Cardiac fibroblast (primary cell): Measurements from ENCODE around the gene FLNA.
"Not testable (repeated sequence)": the region's sequence is repeated elsewhere in the genome, so short reads cannot be mapped to it uniquely, and the experiment has no call there.

ENCODE experiments used
- DNase-seq, 2 donors: peaks; one replicate each; pipeline versions ENCODE4 v3.0.0 to v3.0.0-alpha.2; 2010; ENCODE audit warnings: low read depth in 2 of 2
- H3K4me3 ChIP-seq, 2 donors: replicated peaks in 1 of 2; 1 replicate in 1 of 2; 2 replicates in 1 of 2; pipeline ENCODE4 v1.5.1; 2011; ENCODE audit warnings: low read depth in 2 of 2, low read length in 2 of 2, mild to moderate bottlenecking in 2 of 2, moderate library complexity in 1 of 2
- TF ChIP-seq, protein P1 (sequence below): IDR thresholded peaks from one replicate; pipeline ENCODE4 v1.5.1; 2011; ENCODE audit warnings: low read depth, mild to moderate bottlenecking, low read length, inconsistent platforms

FLNA gene

DNA sequence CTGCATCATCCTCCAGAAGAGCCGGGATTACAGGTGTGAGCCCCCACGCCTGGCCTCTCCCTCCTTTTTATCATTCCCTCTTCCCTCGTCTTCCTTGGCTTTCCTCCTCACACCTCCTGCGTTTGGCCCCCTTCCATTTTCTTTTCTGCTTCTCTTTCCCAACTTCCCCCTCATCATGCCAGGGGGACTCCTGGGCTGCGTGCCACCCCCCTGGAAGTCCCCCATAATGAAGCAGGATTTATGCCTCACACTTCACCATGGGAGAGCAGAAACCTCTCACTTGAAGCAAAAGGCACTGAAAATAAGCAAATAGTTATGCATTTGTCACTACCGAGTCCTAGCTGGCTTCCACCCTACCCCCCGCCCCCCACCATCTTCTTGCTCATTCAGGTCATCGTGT is 71.0 kb downstream of the FLNA start:
- H3K4me3 ChIP-seq: no peak overlapping the region
- DNase-seq: no peak
- TF ChIP-seq, protein P1, sequence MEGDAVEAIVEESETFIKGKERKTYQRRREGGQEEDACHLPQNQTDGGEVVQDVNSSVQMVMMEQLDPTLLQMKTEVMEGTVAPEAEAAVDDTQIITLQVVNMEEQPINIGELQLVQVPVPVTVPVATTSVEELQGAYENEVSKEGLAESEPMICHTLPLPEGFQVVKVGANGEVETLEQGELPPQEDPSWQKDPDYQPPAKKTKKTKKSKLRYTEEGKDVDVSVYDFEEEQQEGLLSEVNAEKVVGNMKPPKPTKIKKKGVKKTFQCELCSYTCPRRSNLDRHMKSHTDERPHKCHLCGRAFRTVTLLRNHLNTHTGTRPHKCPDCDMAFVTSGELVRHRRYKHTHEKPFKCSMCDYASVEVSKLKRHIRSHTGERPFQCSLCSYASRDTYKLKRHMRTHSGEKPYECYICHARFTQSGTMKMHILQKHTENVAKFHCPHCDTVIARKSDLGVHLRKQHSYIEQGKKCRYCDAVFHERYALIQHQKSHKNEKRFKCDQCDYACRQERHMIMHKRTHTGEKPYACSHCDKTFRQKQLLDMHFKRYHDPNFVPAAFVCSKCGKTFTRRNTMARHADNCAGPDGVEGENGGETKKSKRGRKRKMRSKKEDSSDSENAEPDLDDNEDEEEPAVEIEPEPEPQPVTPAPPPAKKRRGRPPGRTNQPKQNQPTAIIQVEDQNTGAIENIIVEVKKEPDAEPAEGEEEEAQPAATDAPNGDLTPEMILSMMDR: no peak

DNA sequence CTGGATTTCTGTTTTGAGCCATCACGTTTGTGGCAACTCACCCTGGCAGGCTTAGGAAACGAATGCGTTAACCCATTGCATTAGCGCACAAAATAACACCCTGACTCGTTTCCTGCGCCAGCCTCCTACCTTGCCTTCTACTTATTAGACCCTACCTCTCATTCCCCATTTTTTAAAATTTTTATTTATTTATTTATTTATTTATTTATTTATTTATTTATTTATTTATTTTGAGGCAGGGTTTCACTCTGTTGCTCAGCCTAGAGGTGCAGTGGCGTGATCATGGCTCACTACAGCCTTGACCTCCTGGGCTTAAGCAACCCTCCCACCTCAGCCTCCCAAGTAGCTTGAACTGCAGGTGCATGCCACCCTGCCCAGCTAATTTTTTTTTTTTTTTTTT is 71.4 kb downstream of the FLNA start:
- DNase-seq, H3K4me3 ChIP-seq: not testable (repeated sequence)

DNA sequence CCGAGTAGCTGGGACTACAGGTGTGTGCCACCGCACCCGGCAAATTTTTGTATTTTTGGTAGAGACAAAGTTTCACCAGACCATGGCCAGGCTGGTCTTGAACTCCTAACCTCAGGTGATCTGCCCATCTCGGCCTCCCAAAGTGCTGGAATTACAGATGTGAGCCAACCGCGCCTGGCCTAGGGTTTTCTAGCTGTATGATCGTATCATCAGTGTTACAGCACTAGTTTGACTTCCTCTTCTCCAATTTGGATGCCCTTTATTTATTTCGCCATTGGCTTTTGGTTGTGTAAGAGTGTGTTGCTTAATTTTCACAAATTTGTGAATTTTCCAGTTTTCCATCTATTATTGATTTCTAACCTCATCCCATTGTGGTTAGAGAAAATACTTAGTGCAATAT is 73.6 kb downstream of the FLNA start:
- DNase-seq: no peak
- TF ChIP-seq, protein P1: no peak
- H3K4me3 ChIP-seq: no peak overlapping the region
